GM12878 (cell line): Measurements from ENCODE around the gene SEPTIN11. TPM values are rescaled to one million over a fixed set of nuclear protein-coding genes. Genes with fewer than 3 reads are reported as not detected.

Experiments
- TARDBP ChIP-seq: IDR thresholded peaks from 2 replicates; pipeline ENCODE4 v1.6.1; 2016; ENCODE audit warnings: borderline replicate concordance
- ZSCAN29 ChIP-seq: fragments of 450-650 bp; IDR thresholded peaks from 2 replicates; pipeline ENCODE4 v1.6.1; 2017; ENCODE audit warnings: mild to moderate bottlenecking, moderate library complexity
- polyA plus RNA-seq, 11 experiments: library from polyadenylated mRNA; depleted of rRNA in 4 of 11; unstranded in 6 of 11; stranded (reverse) in 5 of 11; fragments of >200 nt; fragmentation: Nextera tagmentation in 4 of 11; fragmentation: Illumina TruSeq in 1 of 11; extraction: Ambion mirVana in 4 of 11; extraction: Trizol in 1 of 11; gene quantifications; 1 replicate in 1 of 11; 2 replicates in 10 of 11; pipeline versions ENCODE4 v1.2.1 to v1.2.3, GENCODE V29; 2011 to 2016; ENCODE audit warnings: inconsistent platforms in 2 of 11, missing spikeins in 2 of 11, low read depth in 1 of 11
- total RNA-seq, 4 experiments: library from RNA; depleted of rRNA in 3 of 4; stranded (reverse); fragments of >200 nt in 3 of 4; fragmentation: Illumina TruSeq in 1 of 4; extraction: Trizol in 1 of 4; gene quantifications; 2 replicates each; pipeline versions ENCODE4 v1.2.1 to v1.2.3, GENCODE V29; 2013 to 2021
- TF ChIP-seq, protein P1 (sequence below): IDR thresholded peaks from 2 replicates; pipeline ENCODE4 v1.6.1; 2012; ENCODE audit warnings: low read depth, low read length, improper control_type of control experiment
- TF ChIP-seq, protein P2 (sequence below): fragments of 450-650 bp; IDR thresholded peaks from 2 replicates; pipeline ENCODE4 v1.6.1; 2016; ENCODE audit warnings: mild to moderate bottlenecking, moderate library complexity, borderline replicate concordance
- TF ChIP-seq, protein P3 (sequence below): IDR thresholded peaks from 2 replicates; pipeline ENCODE4 v1.6.1; 2011; ENCODE audit warnings: low read depth, mild to moderate bottlenecking, low read length, moderate library complexity, borderline replicate concordance; ENCODE audit errors: extremely low read depth
- TF ChIP-seq, protein P4 (sequence below): fragments of 450-650 bp; IDR thresholded peaks from 2 replicates; pipeline ENCODE4 v1.6.1; 2014; ENCODE audit warnings: mild to moderate bottlenecking

Gene SEPTIN11
- total and polyA plus RNA-seq, 10 of the 15 experiments (the other 5 are each of a cell fraction or from before 2014, with no cell fraction given), result 24.7 to 160 (median 91.3) TPM

DNA sequence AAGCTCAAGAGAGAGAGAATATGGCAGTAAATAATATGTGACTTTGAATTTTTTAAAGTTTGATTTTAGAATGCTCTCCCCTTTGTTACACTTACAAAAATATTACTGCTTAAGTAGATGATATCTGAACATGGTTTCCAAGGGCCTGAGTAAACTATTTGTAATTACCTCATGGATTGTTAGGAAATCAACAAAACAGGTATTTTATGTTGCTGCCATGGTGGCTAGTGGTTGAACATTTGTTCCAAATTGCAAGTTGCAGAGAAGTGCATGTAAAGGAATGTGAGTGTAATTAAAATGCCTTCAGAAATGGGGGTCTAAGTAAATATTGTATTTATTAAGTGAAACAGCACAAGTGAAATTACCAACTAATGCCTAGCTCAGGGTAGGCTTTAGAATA is 27.6 kb downstream of the SEPTIN11 start (continued):
- TF ChIP-seq, protein P1, sequence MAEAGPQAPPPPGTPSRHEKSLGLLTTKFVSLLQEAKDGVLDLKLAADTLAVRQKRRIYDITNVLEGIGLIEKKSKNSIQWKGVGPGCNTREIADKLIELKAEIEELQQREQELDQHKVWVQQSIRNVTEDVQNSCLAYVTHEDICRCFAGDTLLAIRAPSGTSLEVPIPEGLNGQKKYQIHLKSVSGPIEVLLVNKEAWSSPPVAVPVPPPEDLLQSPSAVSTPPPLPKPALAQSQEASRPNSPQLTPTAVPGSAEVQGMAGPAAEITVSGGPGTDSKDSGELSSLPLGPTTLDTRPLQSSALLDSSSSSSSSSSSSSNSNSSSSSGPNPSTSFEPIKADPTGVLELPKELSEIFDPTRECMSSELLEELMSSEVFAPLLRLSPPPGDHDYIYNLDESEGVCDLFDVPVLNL, result no peak
- TF ChIP-seq, protein P2, sequence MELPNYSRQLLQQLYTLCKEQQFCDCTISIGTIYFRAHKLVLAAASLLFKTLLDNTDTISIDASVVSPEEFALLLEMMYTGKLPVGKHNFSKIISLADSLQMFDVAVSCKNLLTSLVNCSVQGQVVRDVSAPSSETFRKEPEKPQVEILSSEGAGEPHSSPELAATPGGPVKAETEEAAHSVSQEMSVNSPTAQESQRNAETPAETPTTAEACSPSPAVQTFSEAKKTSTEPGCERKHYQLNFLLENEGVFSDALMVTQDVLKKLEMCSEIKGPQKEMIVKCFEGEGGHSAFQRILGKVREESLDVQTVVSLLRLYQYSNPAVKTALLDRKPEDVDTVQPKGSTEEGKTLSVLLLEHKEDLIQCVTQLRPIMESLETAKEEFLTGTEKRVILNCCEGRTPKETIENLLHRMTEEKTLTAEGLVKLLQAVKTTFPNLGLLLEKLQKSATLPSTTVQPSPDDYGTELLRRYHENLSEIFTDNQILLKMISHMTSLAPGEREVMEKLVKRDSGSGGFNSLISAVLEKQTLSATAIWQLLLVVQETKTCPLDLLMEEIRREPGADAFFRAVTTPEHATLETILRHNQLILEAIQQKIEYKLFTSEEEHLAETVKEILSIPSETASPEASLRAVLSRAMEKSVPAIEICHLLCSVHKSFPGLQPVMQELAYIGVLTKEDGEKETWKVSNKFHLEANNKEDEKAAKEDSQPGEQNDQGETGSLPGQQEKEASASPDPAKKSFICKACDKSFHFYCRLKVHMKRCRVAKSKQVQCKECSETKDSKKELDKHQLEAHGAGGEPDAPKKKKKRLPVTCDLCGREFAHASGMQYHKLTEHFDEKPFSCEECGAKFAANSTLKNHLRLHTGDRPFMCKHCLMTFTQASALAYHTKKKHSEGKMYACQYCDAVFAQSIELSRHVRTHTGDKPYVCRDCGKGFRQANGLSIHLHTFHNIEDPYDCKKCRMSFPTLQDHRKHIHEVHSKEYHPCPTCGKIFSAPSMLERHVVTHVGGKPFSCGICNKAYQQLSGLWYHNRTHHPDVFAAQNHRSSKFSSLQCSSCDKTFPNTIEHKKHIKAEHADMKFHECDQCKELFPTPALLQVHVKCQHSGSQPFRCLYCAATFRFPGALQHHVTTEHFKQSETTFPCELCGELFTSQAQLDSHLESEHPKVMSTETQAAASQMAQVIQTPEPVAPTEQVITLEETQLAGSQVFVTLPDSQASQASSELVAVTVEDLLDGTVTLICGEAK, result no peak
- TF ChIP-seq TARDBP (no peak), ZSCAN29 (no peak)
- TF ChIP-seq, protein P3, sequence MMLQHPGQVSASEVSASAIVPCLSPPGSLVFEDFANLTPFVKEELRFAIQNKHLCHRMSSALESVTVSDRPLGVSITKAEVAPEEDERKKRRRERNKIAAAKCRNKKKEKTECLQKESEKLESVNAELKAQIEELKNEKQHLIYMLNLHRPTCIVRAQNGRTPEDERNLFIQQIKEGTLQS, result no peak
- TF ChIP-seq, protein P4, sequence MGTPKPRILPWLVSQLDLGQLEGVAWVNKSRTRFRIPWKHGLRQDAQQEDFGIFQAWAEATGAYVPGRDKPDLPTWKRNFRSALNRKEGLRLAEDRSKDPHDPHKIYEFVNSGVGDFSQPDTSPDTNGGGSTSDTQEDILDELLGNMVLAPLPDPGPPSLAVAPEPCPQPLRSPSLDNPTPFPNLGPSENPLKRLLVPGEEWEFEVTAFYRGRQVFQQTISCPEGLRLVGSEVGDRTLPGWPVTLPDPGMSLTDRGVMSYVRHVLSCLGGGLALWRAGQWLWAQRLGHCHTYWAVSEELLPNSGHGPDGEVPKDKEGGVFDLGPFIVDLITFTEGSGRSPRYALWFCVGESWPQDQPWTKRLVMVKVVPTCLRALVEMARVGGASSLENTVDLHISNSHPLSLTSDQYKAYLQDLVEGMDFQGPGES, result no peak
